Sigmoid colon (tissue), 4 donors: ENCODE data around the gene MAD1L1.

Source experiments
- CTCF ChIP-seq, 4 experiments: fragments of 450-650 bp in 3 of 4; fragments of 200-600 bp in 1 of 4; IDR thresholded peaks; one replicate each; pipeline ENCODE4 v1.5.1; 2016 to 2019; ENCODE audit warnings: antibody characterized with exemption in 4 of 4, mild to moderate bottlenecking in 3 of 4, moderate library complexity in 2 of 4
- EP300 ChIP-seq, 4 donors: sonication (generic); formaldehyde crosslinking; IDR thresholded peaks; one replicate each; pipeline ENCODE4 v1.6.1; 2017; ENCODE audit warnings: antibody characterized with exemption in 4 of 4
- POLR2A ChIP-seq, 2 donors: fragments of 450-650 bp; IDR thresholded peaks; one replicate each; pipeline ENCODE4 v1.6.1; 2016; ENCODE audit warnings: antibody characterized with exemption in 2 of 2, mild to moderate bottlenecking in 2 of 2, moderate library complexity in 2 of 2

DNA sequence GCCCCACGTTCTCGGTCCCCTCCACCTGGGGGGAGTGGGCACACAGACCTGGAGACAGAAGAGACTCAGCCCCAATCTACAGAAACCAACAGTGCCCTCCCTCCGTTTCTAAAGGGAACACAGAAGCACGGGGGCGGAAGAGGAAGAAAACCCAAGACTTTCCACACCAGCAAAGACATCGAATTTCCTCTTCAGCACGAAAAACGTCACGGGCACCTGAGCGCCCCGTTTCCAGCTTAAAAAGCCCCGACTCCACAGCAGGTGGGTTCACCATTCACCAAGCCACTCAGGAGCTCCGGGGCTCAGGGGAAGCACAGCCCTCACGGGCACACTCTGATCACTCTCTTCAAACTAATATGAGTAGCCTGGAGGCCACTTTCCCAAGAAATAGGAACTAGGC is 28.9 kb upstream of the MAD1L1 start:
- TF ChIP-seq EP300 (IDR thresholded peaks at IDR 0.05) (no peak), CTCF (IDR thresholded peaks at IDR 0.05) (no peak), POLR2A (IDR thresholded peaks at IDR 0.05) (no peak)
